Subcutaneous adipose tissue (tissue), 4 donors: ENCODE data around the gene OCIAD2. TPM values are rescaled to one million over a fixed set of nuclear protein-coding genes. Genes with fewer than 3 reads are reported as not detected.

Experiments used
- small RNA-seq: library from RNA; depleted of rRNA; stranded (forward); fragments of <200 nt; gene quantifications from one replicate; pipeline ENCODE3, GENCODE V24; 2016
- total RNA-seq, 4 donors: library from RNA; depleted of rRNA; stranded (reverse); fragments of >200 nt; gene quantifications; one replicate each; pipeline ENCODE4 v1.1.0, GENCODE V29; 2016
- TF ChIP-seq, protein P1 (sequence below): fragments of 450-650 bp; IDR thresholded peaks from one replicate; pipeline ENCODE4 v1.5.1; 2016; ENCODE audit warnings: low read depth, mild to moderate bottlenecking, control low read depth, antibody characterized with exemption, moderate library complexity

Gene OCIAD2
- total RNA-seq, 4 donors from 2014 or later, result 2.9 to 8.5 (median 7.6) TPM

DNA sequence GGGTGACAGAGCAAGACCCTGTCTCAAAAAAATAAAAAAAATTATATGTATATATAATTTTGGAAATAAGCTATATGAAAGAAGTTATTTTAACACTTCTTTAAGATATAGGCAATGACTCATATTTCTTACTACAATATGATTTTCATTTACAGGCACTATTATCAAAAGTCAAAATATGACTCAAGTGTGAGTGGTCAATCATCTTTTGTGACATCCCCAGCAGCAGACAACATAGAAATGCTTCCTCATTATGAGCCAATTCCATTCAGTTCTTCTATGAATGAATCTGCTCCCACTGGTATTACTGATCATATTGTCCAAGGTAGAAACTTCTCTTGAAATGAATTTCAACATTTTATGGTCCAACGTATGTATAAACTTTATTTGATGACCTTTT, 54.9 kb downstream of the OCIAD2 start:
- TF ChIP-seq, protein P1, sequence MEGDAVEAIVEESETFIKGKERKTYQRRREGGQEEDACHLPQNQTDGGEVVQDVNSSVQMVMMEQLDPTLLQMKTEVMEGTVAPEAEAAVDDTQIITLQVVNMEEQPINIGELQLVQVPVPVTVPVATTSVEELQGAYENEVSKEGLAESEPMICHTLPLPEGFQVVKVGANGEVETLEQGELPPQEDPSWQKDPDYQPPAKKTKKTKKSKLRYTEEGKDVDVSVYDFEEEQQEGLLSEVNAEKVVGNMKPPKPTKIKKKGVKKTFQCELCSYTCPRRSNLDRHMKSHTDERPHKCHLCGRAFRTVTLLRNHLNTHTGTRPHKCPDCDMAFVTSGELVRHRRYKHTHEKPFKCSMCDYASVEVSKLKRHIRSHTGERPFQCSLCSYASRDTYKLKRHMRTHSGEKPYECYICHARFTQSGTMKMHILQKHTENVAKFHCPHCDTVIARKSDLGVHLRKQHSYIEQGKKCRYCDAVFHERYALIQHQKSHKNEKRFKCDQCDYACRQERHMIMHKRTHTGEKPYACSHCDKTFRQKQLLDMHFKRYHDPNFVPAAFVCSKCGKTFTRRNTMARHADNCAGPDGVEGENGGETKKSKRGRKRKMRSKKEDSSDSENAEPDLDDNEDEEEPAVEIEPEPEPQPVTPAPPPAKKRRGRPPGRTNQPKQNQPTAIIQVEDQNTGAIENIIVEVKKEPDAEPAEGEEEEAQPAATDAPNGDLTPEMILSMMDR, result no peak

DNA sequence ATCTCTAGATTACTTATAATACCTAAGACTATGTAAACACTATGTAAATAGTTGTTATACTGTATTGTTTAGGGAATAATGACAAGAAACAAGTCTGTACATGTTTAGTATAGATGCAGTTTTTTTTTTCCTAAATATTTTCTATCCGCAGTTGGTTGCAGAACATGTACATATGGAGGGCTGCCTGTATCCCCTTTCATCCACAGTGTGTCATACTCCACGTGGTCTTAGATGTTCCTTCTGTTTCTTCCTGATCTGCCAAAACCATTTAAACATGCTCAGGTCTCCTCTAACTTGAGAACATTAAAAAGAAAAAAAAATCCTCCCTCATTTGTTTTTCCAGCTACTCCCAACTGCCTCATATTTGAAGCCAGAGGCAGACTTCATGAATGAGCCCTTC, 61.7 kb downstream of the OCIAD2 start:
- TF ChIP-seq, protein P1, result no peak

DNA sequence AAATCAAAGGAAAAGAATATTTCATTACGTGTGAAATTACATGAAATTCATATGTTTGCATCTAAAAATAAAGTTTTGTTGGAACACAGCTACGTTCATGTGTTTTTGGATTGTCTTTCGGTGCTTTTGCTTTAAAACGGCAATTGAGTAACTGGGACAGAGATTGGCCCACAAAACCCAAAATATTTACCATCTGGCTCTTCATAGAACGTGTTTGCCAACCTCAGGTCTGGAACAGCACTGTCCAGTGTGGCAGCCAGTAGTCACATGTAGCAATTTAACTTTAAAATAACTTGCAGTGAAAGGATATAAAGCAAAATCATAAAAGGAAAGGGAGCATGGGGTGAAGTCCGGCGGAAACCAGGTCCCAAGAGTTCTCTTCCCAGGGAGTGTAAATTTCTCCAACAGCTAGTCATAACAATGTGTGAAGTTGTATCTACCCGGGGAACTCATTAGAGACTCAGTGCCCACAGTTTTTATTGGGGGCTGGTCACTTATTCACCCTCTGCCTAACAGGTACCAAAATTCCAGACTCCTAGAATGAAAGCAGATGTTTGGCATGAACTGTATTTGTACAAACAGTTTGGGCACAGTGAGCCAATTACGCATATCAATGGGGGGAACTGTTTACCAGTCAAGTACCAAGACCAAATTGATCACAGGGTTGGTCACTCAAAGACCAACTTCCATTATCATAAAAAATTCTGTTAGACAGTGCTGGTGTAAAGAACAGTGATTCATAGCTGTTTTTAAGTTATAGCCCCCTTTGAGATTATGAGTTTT, 65.3 kb downstream of the OCIAD2 start:
- TF ChIP-seq, protein P1, result no peak

DNA sequence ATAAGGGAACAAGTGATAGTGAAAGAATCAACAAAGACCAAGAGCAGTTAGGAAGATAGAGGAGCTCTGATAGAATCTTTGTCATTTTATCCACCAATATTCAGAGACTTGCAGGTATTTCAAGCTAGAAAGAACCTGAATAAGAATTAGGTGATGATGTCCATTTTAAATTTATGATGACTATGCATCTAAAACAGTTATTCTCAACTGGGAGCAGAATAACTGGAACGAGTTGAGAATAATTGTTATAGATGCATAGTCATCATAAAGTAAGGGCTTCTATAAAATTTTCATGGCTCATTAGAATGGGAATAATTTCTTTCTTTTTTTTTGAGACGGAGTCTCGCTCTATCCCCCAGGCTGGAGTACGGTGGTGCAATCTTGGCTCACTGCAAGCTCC, 69.9 kb downstream of the OCIAD2 start:
- TF ChIP-seq, protein P1, result no peak

Small RNA genes lying within 50 kb of the gene (small RNA-seq; reads per million reads assigned to genes)
- gene AC020593.1 (not detected), gene RNU6-158P (not detected)

Other genes starting within 250 kb of the OCIAD2 start
- gene FRYL, start 126.5 kb downstream of the OCIAD2 start, total RNA-seq, result 100 to 1,000 TPM in 1 of 4 donors, 10 to 100 TPM in 3; 69.1 to 140 (median 90.0) TPM
- 100 to 1,000 TPM in 1 of 4 donors, 10 to 100 TPM in 3; 86.3 to 122 (median 91.1) TPM for gene OCIAD1, start 75.7 kb downstream of the OCIAD2 start, total RNA-seq
- gene CWH43, start 79.5 kb upstream of the OCIAD2 start, total RNA-seq, result not detected